Measurements from ENCODE around the gene GRIK4.

GRCh38 chr11:120499088-120499487 lies 12.5 kb upstream of the GRIK4 start:
- no peak for TF ChIP-seq CTCF (IDR thresholded peaks at IDR 0.05)
- TF ChIP-seq ZBTB33 (IDR thresholded peaks at IDR 0.05; ENCODE audit: borderline replicate concordance, low read depth), result no peak
- no peak for TF ChIP-seq TEAD4 (IDR thresholded peaks at IDR 0.05; ENCODE audit: borderline replicate concordance, insufficient read depth)
- TF ChIP-seq MEF2A (IDR thresholded peaks at IDR 0.05; ENCODE audit: borderline replicate concordance, low read depth), result no peak
- no peak for TF ChIP-seq EZH2phosphoT487 (IDR thresholded peaks at IDR 0.05; ENCODE audit: borderline replicate concordance, low read depth)
- TF ChIP-seq SMC3 (IDR thresholded peaks at IDR 0.05; ENCODE audit: low read depth, low read length), result no peak
- no peak for TF ChIP-seq POLR2AphosphoS5 (IDR thresholded peaks at IDR 0.05; ENCODE audit: low read depth, low read length)
- TF ChIP-seq MAX (IDR thresholded peaks at IDR 0.05; ENCODE audit: low read depth), result no peak

Measured in SK-N-SH (cell line).